ENCODE measurements around the gene HOXD4.

Gene HOXD4

DNA sequence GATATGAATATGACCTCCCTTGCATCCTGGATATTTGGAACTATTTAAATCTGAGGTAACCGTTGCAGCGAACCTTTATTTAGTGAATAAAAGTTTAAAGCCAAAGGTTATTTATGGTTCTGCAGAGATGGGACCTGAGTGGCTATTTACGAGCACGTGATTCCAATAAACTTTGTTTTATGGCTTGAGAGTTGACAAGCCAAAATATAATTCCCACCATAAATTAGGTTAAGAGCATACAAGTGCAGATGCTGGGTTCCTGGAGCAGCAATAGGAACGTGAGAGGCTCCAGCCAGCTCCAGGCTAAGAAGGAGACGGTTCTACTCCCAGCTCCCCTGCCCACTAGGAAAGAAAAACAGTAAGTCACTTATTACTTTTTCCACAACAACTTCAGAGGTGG, 5.2 kb upstream of the HOXD4 start:
- TF ChIP-seq, protein P1, sequence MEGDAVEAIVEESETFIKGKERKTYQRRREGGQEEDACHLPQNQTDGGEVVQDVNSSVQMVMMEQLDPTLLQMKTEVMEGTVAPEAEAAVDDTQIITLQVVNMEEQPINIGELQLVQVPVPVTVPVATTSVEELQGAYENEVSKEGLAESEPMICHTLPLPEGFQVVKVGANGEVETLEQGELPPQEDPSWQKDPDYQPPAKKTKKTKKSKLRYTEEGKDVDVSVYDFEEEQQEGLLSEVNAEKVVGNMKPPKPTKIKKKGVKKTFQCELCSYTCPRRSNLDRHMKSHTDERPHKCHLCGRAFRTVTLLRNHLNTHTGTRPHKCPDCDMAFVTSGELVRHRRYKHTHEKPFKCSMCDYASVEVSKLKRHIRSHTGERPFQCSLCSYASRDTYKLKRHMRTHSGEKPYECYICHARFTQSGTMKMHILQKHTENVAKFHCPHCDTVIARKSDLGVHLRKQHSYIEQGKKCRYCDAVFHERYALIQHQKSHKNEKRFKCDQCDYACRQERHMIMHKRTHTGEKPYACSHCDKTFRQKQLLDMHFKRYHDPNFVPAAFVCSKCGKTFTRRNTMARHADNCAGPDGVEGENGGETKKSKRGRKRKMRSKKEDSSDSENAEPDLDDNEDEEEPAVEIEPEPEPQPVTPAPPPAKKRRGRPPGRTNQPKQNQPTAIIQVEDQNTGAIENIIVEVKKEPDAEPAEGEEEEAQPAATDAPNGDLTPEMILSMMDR (IDR thresholded peaks at IDR 0.05): no peak

DNA sequence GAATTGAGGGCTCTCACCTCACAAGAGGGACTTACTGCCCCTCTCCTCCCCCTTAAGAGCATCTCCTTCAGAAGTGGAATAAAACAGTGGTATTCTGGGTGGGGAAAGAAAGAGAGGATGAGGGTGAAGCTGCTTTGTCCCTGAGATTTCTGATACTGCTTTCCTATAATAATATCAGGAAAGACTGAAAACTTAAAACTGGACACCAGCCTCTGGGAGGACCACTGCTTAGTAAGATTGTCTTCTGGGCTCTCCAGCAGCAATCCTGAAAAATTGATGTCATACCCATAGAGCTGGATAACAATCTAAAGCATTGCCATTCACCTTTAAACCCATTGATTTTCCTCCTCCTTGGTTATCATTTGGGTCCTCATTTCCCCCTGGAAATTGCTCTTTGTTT, 4.7 kb upstream of the HOXD4 start:
- TF ChIP-seq, protein P1 (IDR thresholded peaks at IDR 0.05): no peak

DNA sequence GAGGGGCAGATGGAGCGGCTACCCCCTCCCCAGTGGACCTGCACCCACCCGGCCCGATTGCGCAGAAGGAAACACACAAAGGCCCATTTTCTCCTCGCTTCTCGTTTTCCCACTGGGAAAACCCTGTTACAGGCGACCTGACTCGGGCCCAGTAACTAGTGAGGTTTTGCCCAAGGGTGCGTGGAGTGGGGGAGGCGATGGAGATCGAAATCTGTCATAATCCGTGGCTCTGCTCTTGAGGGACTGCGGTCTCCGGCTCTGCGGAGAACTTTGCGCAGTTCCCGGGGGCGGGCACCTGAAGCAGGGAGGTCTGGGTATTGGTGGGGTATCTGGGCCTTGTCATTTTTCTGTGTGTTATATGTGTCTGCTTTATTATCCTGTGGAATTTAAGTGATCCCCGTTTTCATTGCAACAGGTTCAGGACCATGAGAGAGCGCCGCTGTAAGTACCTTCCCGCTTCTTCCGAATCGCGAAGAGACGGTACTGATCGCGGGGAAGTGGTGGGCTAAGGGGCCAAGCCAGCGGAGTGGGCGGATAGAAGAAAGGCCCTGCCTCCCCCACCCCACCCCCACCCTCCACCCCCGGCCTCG, 4.0 kb upstream of the HOXD4 start:
- TF ChIP-seq, protein P1 (IDR thresholded peaks at IDR 0.05): no peak

DNA sequence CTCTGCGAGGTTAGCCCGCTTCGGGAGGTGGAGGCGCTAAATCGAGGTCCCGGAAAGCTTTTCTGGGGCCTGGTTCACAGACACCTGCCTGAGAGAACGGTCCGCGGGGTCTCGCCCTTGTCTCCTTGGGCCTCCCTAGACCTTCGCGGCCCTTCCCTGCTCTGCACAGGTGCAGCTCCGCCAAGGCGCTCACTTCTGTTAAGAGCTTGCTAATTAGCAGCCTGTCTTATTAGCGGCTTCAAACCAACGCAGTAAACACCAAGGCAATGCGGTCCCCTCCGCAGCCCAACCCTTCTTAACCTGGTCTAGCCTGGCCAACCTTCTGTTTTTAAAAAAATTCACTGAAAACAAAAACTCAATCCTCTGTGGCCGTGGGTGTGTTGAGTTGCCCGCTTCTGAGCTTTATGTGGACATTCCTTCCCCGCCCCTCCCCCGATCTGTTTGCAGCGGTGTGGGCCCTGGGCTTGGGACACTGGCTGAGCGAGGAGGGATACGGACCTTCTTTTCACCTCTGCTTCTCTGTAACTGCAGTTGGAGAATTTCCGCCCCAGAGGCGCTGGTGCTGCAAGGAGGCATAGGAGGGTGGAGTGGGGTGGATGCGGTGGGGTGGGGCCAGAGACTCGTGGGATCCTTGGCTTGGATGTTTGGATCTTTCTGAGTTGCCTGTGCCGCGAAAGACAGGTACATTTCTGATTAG, 3.4 kb upstream of the HOXD4 start:
- TF ChIP-seq, protein P1 (IDR thresholded peaks at IDR 0.05): no peak

DNA sequence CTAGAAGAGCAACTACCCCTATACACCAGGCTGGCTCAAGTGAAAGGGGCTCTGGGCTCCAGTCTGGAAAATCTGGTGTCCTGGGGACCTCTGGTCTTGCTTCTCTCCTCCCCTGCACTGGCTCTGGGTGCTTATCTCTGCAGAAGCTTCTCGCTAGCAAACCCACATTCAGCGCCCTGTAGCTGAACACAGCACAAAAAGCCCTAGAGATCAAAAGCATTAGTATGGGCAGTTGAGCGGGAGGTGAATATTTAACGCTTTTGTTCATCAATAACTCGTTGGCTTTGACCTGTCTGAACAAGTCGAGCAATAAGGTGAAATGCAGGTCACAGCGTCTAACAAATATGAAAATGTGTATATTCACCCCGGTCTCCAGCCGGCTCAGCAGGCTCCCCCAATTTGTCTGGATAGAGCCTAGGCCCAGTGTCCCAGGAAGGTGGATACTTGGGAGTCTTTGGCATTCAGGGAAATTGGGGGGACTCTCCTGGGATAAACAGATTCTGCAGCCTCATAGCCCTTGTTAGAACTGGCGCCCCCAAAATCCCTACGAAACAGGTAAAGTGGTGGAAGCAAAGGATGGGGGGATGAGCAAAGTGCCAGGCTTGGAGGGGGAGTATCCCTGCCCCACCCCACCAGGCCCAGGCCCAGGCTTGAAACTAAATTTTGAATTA, 2.5 kb upstream of the HOXD4 start:
- TF ChIP-seq, protein P1 (IDR thresholded peaks at IDR 0.05): no peak

DNA sequence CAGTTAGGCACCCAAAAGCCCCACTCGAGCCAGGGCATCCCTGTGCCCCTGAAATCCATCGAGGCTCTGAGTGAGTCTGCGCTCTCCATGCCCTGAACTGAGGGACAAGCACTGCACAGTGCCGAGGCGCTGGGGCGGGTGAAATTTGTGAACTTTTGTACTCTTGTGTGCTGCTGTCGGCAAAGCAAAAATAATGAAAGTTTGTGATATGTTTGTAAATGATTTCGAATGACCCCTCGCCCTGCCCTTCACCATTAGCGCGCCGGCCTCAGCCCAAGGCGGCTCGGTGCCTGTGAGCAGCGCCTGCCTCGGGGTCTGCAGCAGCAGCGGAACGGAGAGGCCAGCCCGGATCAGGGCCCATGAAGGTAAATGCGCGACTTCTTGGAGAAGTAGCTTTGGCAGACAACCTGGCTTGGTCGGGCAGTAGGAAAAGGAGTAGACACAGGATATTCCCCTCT, 1.8 kb upstream of the HOXD4 start:
- TF ChIP-seq, protein P1 (IDR thresholded peaks at IDR 0.05): no peak

DNA sequence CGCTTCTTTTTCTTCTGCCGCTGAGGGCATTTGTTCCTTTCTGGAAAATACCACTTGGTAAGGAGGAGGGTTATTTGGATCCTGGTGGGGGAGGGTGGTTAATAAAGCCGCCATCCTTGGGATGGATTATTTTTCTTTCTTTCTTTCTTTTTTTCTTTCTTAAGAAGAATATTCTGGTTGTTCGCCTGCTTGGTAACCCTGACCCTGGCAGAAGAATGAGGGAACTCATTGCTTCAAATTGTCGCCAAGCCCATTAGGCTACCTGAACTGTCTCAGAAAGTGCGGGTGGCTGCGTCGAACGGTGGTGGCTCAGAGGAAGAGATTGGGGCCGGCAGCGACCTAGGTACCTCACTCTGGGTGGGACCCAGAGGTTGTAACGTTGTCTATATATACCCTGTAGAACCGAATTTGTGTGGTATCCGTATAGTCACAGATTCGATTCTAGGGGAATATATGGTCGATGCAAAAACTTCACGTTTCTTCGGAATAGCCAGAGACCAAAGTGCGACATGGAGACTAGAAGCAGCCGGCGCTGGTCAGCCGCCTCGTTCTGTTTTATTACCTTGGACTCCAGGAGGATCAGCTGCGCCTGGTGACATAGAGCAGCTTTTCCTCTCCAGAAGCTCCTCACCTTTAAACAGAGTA, 1.3 kb upstream of the HOXD4 start:
- TF ChIP-seq, protein P1 (IDR thresholded peaks at IDR 0.05): no peak

Measured in LNCAP (cell line).